Endodermal cell (in vitro differentiated cells): ENCODE measurements around the gene CAPN13. TPM values are rescaled to one million over a fixed set of nuclear protein-coding genes. Genes with fewer than 3 reads are reported as not detected.

Experiments
- DNase-seq: peaks from one replicate; pipeline ENCODE4 v3.0.0-alpha.2; 2017
- H3K27ac ChIP-seq: 2 replicates; pipeline ENCODE4 v1.5.1; 2013; ENCODE audit warnings: mild to moderate bottlenecking, low read depth, low read length, moderate library complexity
- H3K27me3 ChIP-seq: 2 replicates; pipeline ENCODE4 v1.6.1; 2013; ENCODE audit warnings: mild to moderate bottlenecking, low read length, moderate library complexity; ENCODE audit not compliant: insufficient read depth, control insufficient read depth, poor library complexity, severe bottlenecking
- H3K36me3 ChIP-seq: 2 replicates; pipeline ENCODE4 v1.7.0; 2013; ENCODE audit warnings: mild to moderate bottlenecking, low read length, moderate library complexity; ENCODE audit not compliant: control insufficient read depth, insufficient read depth
- H3K4me1 ChIP-seq: one replicate; pipeline ENCODE4 v1.7.0; 2013; ENCODE audit warnings: low read length; ENCODE audit not compliant: control insufficient read depth, insufficient read depth
- H3K4me3 ChIP-seq: 2 replicates; pipeline ENCODE4 v1.5.1; 2013; ENCODE audit warnings: mild to moderate bottlenecking, low read length, moderate library complexity
- H3K9ac ChIP-seq: 2 replicates; pipeline ENCODE4 v1.6.1; 2013; ENCODE audit warnings: mild to moderate bottlenecking, low read length, moderate library complexity; ENCODE audit not compliant: poor library complexity, severe bottlenecking; ENCODE audit errors: extremely low read depth
- H3K9me3 ChIP-seq: 2 replicates; pipeline ENCODE4 v1.6.1; 2013; ENCODE audit warnings: mild to moderate bottlenecking, low read length, moderate library complexity; ENCODE audit not compliant: control insufficient read depth
- H3K27ac Mint-ChIP-seq: 2 replicates; pipeline ENCODE4 v1.8.0; 2020; ENCODE audit warnings: mixed read lengths
- H3K27me3 Mint-ChIP-seq: 2 replicates; pipeline ENCODE4 v1.8.0; 2021; ENCODE audit warnings: mild to moderate bottlenecking, mixed read lengths; ENCODE audit not compliant: insufficient read depth
- H3K36me3 Mint-ChIP-seq: 2 replicates; pipeline ENCODE4 v1.8.0; 2020; ENCODE audit warnings: low read depth, mixed read lengths
- H3K4me1 Mint-ChIP-seq: 2 replicates; pipeline ENCODE4 v1.8.0; 2020; ENCODE audit warnings: mixed read lengths
- H3K4me3 Mint-ChIP-seq: 2 replicates; pipeline ENCODE4 v1.8.0; 2020; ENCODE audit warnings: mild to moderate bottlenecking, moderate library complexity, mixed read lengths
- H3K9me3 Mint-ChIP-seq: 2 replicates; pipeline ENCODE4 v1.8.0; 2020; ENCODE audit warnings: mild to moderate bottlenecking, mixed read lengths
- WGBS, 2 experiments: methylation state at CpG; one replicate each; pipeline versions ENCODE4 v1.1.5 to v1.1.7; 2013; ENCODE audit warnings: missing lambda C conversion rate in 2 of 2, mixed read lengths in 1 of 2; ENCODE audit not compliant: insufficient coverage in 1 of 2, insufficient read length in 1 of 2; 5-methylcytosine and 5-hydroxymethylcytosine counted together
- total RNA-seq, 2 donors: library from RNA; stranded (reverse); fragmentation: NEBNext Ultra II Directional in 1 of 2; extraction: Animal tissue kit (Norgen Biotek cat#: 25700) in 1 of 2; gene quantifications; 2 replicates in 1 of 2; 3 replicates in 1 of 2; pipeline ENCODE4 v1.2.1, GENCODE V29; 2021
- TF ChIP-seq, protein P1 (sequence below): fragments of 200-600 bp; sonication (generic); conservative IDR thresholded peaks from 2 replicates; pipeline ENCODE4 v1.5.0; 2021; ENCODE audit warnings: antibody characterized with exemption, mild to moderate bottlenecking

CAPN13 gene
- total RNA-seq, 2 donors from 2014 or later: 29.5 to 38.6 TPM

DNA sequence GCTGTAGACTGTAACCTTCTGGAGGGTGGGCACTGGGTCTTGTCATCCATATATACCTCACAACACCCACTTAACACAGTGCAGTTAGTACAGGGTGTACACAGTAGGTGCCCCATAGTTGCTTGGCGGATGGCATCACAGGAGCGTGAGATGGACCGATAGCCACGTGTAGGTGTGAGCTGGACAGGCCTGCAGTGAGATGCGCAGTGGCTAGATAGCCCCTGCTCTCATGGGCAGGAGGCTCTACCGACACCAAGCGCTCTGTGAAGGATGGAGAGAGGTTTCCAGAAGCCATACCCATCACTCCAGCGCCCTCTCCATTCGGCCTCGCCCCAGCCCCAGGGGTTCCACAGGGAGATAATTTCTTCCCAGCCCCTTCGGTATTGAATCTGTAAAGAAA is 49.5 kb downstream of the CAPN13 start:
- 94% methylated on average over 3 to 11 of the region's 11 CpGs for WGBS, 2 experiments
- Histone ChIP-seq H3K9me3 (no peaks in the 10 kb centered on the region), H3K27ac (no peak overlapping the region), H3K36me3 (peaks cover 9% of the 10 kb centered on the region), H3K4me1 (no peaks in the 10 kb centered on the region), H3K9ac (no peak overlapping the region), H3K4me3 (no peak overlapping the region), H3K27me3 (no peaks in the 10 kb centered on the region)
- no peaks in the 10 kb centered on the region for H3K9me3 Mint-ChIP-seq
- no peak overlapping the region for H3K4me3 Mint-ChIP-seq
- no peak overlapping the region for H3K27ac Mint-ChIP-seq
- DNase-seq: no peak
- no peaks in the 10 kb centered on the region for H3K27me3 Mint-ChIP-seq
- peaks cover 8% of the 10 kb centered on the region for H3K4me1 Mint-ChIP-seq
- H3K36me3 Mint-ChIP-seq: peaks cover 29% of the 10 kb centered on the region
- TF ChIP-seq, protein P1, sequence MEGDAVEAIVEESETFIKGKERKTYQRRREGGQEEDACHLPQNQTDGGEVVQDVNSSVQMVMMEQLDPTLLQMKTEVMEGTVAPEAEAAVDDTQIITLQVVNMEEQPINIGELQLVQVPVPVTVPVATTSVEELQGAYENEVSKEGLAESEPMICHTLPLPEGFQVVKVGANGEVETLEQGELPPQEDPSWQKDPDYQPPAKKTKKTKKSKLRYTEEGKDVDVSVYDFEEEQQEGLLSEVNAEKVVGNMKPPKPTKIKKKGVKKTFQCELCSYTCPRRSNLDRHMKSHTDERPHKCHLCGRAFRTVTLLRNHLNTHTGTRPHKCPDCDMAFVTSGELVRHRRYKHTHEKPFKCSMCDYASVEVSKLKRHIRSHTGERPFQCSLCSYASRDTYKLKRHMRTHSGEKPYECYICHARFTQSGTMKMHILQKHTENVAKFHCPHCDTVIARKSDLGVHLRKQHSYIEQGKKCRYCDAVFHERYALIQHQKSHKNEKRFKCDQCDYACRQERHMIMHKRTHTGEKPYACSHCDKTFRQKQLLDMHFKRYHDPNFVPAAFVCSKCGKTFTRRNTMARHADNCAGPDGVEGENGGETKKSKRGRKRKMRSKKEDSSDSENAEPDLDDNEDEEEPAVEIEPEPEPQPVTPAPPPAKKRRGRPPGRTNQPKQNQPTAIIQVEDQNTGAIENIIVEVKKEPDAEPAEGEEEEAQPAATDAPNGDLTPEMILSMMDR: no peak

DNA sequence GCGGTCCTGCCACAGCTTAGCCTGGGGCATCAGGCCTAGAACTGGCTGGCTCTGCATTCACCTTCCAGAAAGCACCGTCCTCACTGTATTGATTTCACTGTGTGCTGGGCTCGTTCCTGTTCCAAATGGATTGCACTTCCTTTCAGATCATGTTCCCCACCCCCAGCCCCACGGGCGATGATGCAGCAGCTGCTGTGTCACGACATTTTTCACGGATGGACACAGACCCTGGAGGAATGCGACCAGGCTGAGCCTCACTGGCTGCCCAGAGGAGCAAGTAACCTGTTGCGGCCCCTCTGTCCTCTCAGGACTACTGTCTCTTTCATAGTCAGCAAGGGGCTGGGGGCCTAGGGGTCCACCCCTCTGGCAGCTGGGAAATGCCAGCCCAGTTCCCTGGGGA is 50.3 kb downstream of the CAPN13 start:
- Mint-ChIP-seq H3K36me3 (peaks cover 24% of the 10 kb centered on the region), H3K9me3 (no peaks in the 10 kb centered on the region), H3K4me1 (peaks cover 8% of the 10 kb centered on the region), H3K27ac (no peak overlapping the region), H3K27me3 (no peaks in the 10 kb centered on the region), H3K4me3 (no peak overlapping the region)
- Histone ChIP-seq H3K9ac (no peak overlapping the region), H3K27me3 (no peaks in the 10 kb centered on the region), H3K4me1 (no peaks in the 10 kb centered on the region), H3K27ac (no peak overlapping the region), H3K9me3 (no peaks in the 10 kb centered on the region), H3K36me3 (peaks cover 4% of the 10 kb centered on the region), H3K4me3 (no peak overlapping the region)
- DNase-seq: no peak
- WGBS, 2 experiments: 90 to 93% methylated on average over 3 to 9 of the region's 9 CpGs
- TF ChIP-seq, protein P1: no peak

DNA sequence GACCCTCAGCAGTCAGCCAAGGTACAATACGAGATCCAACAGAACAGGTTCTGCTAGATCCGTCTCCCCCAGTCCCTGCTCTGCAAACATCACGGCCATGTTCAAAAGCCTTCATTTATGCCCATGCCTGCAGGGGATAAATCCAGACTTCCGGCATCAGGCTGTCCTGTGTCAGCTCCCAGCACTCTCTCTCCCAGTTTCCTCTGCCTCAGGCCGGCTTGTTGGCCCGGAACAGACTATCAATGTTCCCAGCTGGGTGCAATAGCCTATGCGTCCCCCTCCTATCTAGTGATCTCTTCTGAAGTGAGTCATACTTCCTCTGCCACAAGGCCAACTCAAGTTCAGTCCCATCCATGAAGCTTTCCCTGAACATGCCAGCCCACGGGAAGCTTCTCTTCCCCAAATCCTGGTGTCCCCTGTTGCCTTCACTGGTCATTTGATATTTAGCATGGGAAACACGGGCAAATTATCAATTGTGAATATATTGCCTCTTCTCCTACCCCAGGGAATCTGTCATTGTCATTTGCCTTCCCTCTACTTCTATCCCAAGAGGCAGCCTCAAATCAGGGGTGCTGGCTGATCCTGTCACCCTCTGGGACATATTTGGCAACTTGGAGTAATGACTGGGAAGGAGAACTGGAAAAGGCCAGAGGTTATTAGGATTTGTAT is 51.1 kb downstream of the CAPN13 start:
- Histone ChIP-seq H3K27me3 (no peaks in the 10 kb centered on the region), H3K9me3 (no peaks in the 10 kb centered on the region), H3K4me1 (no peaks in the 10 kb centered on the region), H3K27ac (no peak overlapping the region), H3K4me3 (no peak overlapping the region), H3K36me3 (peaks cover 4% of the 10 kb centered on the region), H3K9ac (no peak overlapping the region)
- DNase-seq: no peak
- Mint-ChIP-seq H3K27me3 (no peaks in the 10 kb centered on the region), H3K9me3 (no peaks in the 10 kb centered on the region), H3K4me3 (no peak overlapping the region), H3K36me3 (peaks cover 22% of the 10 kb centered on the region), H3K27ac (peak overlapping the region; percentile 11), H3K4me1 (peaks cover 8% of the 10 kb centered on the region)
- TF ChIP-seq, protein P1: no peak
- WGBS, 2 experiments: 77 to 82% methylated on average over 8 to 9 of the region's 9 CpGs
